ENCODE measurements around the gene FIGN.

Gene FIGN

DNA sequence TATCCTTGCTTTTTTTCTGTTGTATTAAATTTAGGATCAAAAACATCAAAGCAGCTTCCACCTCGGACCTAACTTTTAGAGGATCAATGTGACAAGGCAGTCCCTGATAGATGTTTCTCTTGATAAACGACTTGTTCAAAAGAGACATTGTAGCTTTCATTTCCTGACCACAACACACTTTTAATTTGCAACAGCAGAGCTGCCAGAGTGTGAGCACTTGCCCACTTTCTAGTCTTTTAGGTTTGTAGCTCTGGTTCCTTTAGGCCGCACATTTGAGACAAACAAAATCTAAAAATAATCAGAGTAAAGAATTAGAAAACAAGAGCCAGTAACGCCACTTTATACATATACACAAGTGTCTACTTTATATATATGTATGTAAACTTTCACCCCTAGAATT is 3.1 kb downstream of the FIGN start:
- H3K36me3 ChIP-seq (ENCODE audit: control insufficient read depth, insufficient read depth, low read length): no peaks in the 10 kb centered on the region
- TF ChIP-seq, protein P1, sequence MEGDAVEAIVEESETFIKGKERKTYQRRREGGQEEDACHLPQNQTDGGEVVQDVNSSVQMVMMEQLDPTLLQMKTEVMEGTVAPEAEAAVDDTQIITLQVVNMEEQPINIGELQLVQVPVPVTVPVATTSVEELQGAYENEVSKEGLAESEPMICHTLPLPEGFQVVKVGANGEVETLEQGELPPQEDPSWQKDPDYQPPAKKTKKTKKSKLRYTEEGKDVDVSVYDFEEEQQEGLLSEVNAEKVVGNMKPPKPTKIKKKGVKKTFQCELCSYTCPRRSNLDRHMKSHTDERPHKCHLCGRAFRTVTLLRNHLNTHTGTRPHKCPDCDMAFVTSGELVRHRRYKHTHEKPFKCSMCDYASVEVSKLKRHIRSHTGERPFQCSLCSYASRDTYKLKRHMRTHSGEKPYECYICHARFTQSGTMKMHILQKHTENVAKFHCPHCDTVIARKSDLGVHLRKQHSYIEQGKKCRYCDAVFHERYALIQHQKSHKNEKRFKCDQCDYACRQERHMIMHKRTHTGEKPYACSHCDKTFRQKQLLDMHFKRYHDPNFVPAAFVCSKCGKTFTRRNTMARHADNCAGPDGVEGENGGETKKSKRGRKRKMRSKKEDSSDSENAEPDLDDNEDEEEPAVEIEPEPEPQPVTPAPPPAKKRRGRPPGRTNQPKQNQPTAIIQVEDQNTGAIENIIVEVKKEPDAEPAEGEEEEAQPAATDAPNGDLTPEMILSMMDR (IDR thresholded peaks at IDR 0.05; ENCODE audit: insufficient read depth, low read length, poor library complexity, severe bottlenecking): no peak
- H3K4me3 ChIP-seq (replicated peaks; ENCODE audit: low read depth, low read length): no peak overlapping the region
- no peaks in the 10 kb centered on the region for H3K27me3 ChIP-seq (replicated peaks; ENCODE audit: control insufficient read depth, insufficient read depth, low read length)
- no peak for DNase-seq (ENCODE audit: extremely low read depth, insufficient read length)

DNA sequence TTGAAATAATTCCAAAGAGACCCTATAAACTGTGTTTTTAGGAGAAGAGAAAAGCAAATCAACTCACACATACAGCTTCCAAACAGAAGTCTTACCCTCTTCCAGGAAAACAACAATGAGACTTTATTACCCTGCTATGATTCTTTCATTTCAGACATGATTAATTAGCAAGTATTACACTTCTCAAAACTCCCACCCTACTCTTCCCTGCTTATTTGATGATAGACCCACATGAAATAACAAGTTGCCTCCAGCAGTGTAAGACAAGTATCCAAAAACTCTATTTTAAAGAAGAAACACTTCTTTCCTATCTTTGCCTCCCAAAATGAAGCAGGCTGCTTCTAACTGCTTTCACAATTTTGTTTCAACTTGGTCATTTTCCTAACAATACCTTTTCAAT is 4.1 kb downstream of the FIGN start:
- DNase-seq (ENCODE audit: extremely low read depth, insufficient read length): no peak
- Histone ChIP-seq H3K36me3 (ENCODE audit: control insufficient read depth, insufficient read depth, low read length) (no peaks in the 10 kb centered on the region), H3K4me3 (replicated peaks; ENCODE audit: low read depth, low read length) (no peak overlapping the region), H3K27me3 (replicated peaks; ENCODE audit: control insufficient read depth, insufficient read depth, low read length) (no peaks in the 10 kb centered on the region)
- TF ChIP-seq, protein P1 (IDR thresholded peaks at IDR 0.05; ENCODE audit: insufficient read depth, low read length, poor library complexity, severe bottlenecking): no peak

DNA sequence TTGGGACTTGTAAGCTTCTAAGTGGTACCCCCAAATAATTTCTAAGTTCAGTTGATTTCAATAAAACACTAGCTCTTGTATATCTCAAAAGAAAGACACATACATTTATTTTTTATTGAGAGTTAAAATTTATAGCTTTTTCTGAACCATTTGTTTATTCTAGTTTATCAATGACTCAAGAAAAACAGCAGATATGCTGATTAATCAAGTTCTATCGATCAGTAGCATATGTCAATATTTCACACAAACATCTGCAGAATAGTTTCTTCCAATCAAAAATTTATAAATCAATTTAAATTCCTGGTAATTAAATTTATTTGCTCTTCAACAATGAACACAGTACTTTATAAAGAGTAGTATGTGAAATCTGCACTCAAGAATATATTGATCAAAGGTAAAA is 5.3 kb downstream of the FIGN start:
- no peaks in the 10 kb centered on the region for H3K36me3 ChIP-seq (ENCODE audit: control insufficient read depth, insufficient read depth, low read length)
- DNase-seq (ENCODE audit: extremely low read depth, insufficient read length): no peak
- H3K27me3 ChIP-seq (replicated peaks; ENCODE audit: control insufficient read depth, insufficient read depth, low read length): no peaks in the 10 kb centered on the region
- TF ChIP-seq, protein P1 (IDR thresholded peaks at IDR 0.05; ENCODE audit: insufficient read depth, low read length, poor library complexity, severe bottlenecking): no peak
- H3K4me3 ChIP-seq (replicated peaks; ENCODE audit: low read depth, low read length): no peak overlapping the region

DNA sequence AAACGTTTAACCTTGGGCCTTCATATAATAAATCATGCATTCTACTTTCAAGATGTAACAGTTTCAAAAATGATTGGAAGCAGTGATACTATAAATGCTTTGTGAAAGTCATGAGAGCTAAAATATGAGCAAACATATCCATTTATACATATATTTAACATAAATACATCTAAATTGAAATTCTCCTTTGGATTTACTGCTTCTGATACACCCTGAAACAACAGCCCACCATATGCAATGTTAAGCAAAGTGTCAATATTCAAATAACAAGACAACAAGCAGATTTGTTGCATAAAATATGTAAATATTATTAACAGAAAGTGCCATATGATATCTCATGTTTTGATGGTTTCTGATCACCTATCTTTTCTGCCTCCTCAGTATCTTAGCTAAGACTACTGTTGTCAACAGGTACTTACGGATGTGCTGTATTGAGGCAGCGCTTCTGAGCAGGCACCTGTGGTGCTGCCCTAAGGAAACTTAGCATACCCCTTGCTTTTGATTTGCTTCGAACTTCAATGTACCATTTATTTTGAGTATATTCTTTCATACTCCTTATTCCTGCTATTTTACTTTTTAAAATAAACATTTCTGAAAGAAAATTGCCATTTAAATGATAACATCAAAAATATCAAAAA is 6.1 kb downstream of the FIGN start:
- no peaks in the 10 kb centered on the region for H3K27me3 ChIP-seq (replicated peaks; ENCODE audit: control insufficient read depth, insufficient read depth, low read length)
- no peak for DNase-seq (ENCODE audit: extremely low read depth, insufficient read length)
- H3K36me3 ChIP-seq (ENCODE audit: control insufficient read depth, insufficient read depth, low read length): no peaks in the 10 kb centered on the region
- H3K4me3 ChIP-seq (replicated peaks; ENCODE audit: low read depth, low read length): no peak overlapping the region
- TF ChIP-seq, protein P1 (IDR thresholded peaks at IDR 0.05; ENCODE audit: insufficient read depth, low read length, poor library complexity, severe bottlenecking): no peak

- no peak for DNase-seq (ENCODE audit: extremely low read depth, insufficient read length)
These were observed 11.9 kb downstream of the FIGN start for GRCh38 chr2:163723881-163724280.

More at GRCh38 chr2:163723881-163724280, 11.9 kb downstream of the FIGN start:
- TF ChIP-seq, protein P1 (IDR thresholded peaks at IDR 0.05; ENCODE audit: insufficient read depth, low read length, poor library complexity, severe bottlenecking): no peak
- H3K4me3 ChIP-seq (replicated peaks; ENCODE audit: low read depth, low read length): no peak overlapping the region
- no peaks in the 10 kb centered on the region for H3K27me3 ChIP-seq (replicated peaks; ENCODE audit: control insufficient read depth, insufficient read depth, low read length)
- no peaks in the 10 kb centered on the region for H3K36me3 ChIP-seq (ENCODE audit: control insufficient read depth, insufficient read depth, low read length)

Data from GM06990 (cell line).